K562 (cell line): ENCODE data around the gene PRKCB. TPM values are rescaled to one million over a fixed set of nuclear protein-coding genes. Genes with fewer than 3 reads are reported as not detected.
A peak's percentile ranks its signal among the peaks of the same experiment; 100 is the strongest.

Experiments
- ATF1 ChIP-seq, 2 experiments: fragments of 450-650 bp in 1 of 2; IDR thresholded peaks; 2 replicates each; pipeline ENCODE4 v1.6.1; 2016; ENCODE audit warnings: missing compliant biosample characterization in 1 of 2, missing genetic modification characterization in 1 of 2
- BACH1 ChIP-seq: fragments of 200-800 bp; sonication (Bioruptor generic); IDR thresholded peaks from 2 replicates; pipeline ENCODE4 v1.6.1; 2016; ENCODE audit warnings: missing genetic modification characterization, missing compliant biosample characterization
- BRD4 ChIP-seq: fragments of 200-600 bp; sonication (generic); IDR thresholded peaks from 2 replicates; pipeline ENCODE4 v1.6.1; 2017; ENCODE audit warnings: inconsistent platforms
- BRD9 ChIP-seq: fragments of 450-650 bp; IDR thresholded peaks from 2 replicates; pipeline ENCODE4 v1.6.1; 2018; ENCODE audit warnings: low read depth; ENCODE audit not compliant: partially characterized antibody
- CEBPG ChIP-seq, 3 experiments: fragments of 200-800 bp in 1 of 3; sonication (Bioruptor generic) in 1 of 3; sonication (generic) in 1 of 3; formaldehyde crosslinking in 1 of 3; IDR thresholded peaks in 2 of 3; conservative IDR thresholded peaks in 1 of 3; 2 replicates each; pipeline versions ENCODE4 v1.6.1 to v1.8.0; 2016 to 2022; ENCODE audit warnings: missing compliant biosample characterization in 2 of 3, missing genetic modification characterization in 2 of 3, mild to moderate bottlenecking in 1 of 3, missing genetic modification reagents in 1 of 3
- DPF2 ChIP-seq: fragments of 450-650 bp; IDR thresholded peaks from 2 replicates; pipeline ENCODE4 v1.6.1; 2016
- GABPB1 ChIP-seq: sonication (generic); formaldehyde crosslinking; IDR thresholded peaks from 2 replicates; pipeline ENCODE4 v1.8.0; 2022; ENCODE audit warnings: mild to moderate bottlenecking, missing genetic modification reagents
- NCOA4 ChIP-seq: fragments of 450-650 bp; IDR thresholded peaks from 2 replicates; pipeline ENCODE4 v1.6.1; 2018; ENCODE audit warnings: mild to moderate bottlenecking; ENCODE audit not compliant: partially characterized antibody
- NR1H2 ChIP-seq: sonication (generic); formaldehyde crosslinking; IDR thresholded peaks from 2 replicates; pipeline ENCODE4 v1.4.0; 2020; ENCODE audit warnings: mild to moderate bottlenecking, missing genetic modification reagents
- TCF3 ChIP-seq: sonication (generic); formaldehyde crosslinking; IDR thresholded peaks from 2 replicates; pipeline ENCODE4 v1.4.0; 2020; ENCODE audit warnings: mild to moderate bottlenecking, missing genetic modification reagents
- USF2 ChIP-seq: sonication (generic); formaldehyde crosslinking; IDR thresholded peaks from 2 replicates; pipeline ENCODE4 v1.5.0; 2020; ENCODE audit warnings: missing genetic modification reagents
- VEZF1 ChIP-seq: fragments of 200-800 bp; sonication (Bioruptor generic); IDR thresholded peaks from 2 replicates; pipeline ENCODE4 v1.6.1; 2017; ENCODE audit warnings: missing genetic modification characterization, missing compliant biosample characterization
- ZBTB8A ChIP-seq: fragments of 450-650 bp; IDR thresholded peaks from 2 replicates; pipeline ENCODE4 v1.6.1; 2018; ENCODE audit warnings: mild to moderate bottlenecking, moderate library complexity; ENCODE audit not compliant: partially characterized antibody
- ZNF124 ChIP-seq: sonication (generic); formaldehyde crosslinking; IDR thresholded peaks from 2 replicates; pipeline ENCODE4 v1.8.1; 2022; ENCODE audit warnings: missing genetic modification reagents
- ZNF217 ChIP-seq: sonication (generic); formaldehyde crosslinking; IDR thresholded peaks from 2 replicates; pipeline ENCODE4 v1.8.0; 2022; ENCODE audit warnings: mild to moderate bottlenecking, missing genetic modification reagents
- polyA plus RNA-seq, 8 experiments: library from polyadenylated mRNA; depleted of rRNA in 4 of 8; stranded (reverse) in 5 of 8; unstranded in 3 of 8; fragments of >200 nt; fragmentation: Nextera tagmentation in 2 of 8; fragmentation: Illumina TruSeq in 1 of 8; extraction: Ambion mirVana in 2 of 8; extraction: Trizol in 1 of 8; gene quantifications; 2 replicates each; pipeline versions ENCODE4 v1.2.1 to v1.2.3, GENCODE V29; 2011 to 2014; ENCODE audit warnings: inconsistent platforms in 1 of 8, missing spikeins in 1 of 8
- total RNA-seq, 7 experiments: library from RNA; depleted of rRNA in 6 of 7; stranded (reverse); fragments of >200 nt in 6 of 7; fragmentation: Illumina TruSeq in 2 of 7; extraction: Trizol in 2 of 7; gene quantifications; 2 replicates each; pipeline versions ENCODE4 v1.2.1 to v1.2.3, GENCODE V29; 2011 to 2021; ENCODE audit warnings: low replicate concordance in 1 of 7
- TF ChIP-seq, protein P1 (sequence below): fragments of 250-450 bp; sonication (Bioruptor Pico); IDR thresholded peaks from 2 replicates; pipeline ENCODE4 v1.5.0; 2021; ENCODE audit warnings: mild to moderate bottlenecking, moderate library complexity
- TF ChIP-seq, protein P2 (sequence below): sonication (generic); formaldehyde crosslinking; IDR thresholded peaks from 2 replicates; pipeline ENCODE4 v1.8.0; 2023; ENCODE audit warnings: mild to moderate bottlenecking, missing genetic modification reagents

PRKCB gene
- total and polyA plus RNA-seq, 9 of the 15 experiments (the other 6 are each of a cell fraction or from before 2014, with no cell fraction given), result 49.9 to 276 (median 148) TPM

DNA sequence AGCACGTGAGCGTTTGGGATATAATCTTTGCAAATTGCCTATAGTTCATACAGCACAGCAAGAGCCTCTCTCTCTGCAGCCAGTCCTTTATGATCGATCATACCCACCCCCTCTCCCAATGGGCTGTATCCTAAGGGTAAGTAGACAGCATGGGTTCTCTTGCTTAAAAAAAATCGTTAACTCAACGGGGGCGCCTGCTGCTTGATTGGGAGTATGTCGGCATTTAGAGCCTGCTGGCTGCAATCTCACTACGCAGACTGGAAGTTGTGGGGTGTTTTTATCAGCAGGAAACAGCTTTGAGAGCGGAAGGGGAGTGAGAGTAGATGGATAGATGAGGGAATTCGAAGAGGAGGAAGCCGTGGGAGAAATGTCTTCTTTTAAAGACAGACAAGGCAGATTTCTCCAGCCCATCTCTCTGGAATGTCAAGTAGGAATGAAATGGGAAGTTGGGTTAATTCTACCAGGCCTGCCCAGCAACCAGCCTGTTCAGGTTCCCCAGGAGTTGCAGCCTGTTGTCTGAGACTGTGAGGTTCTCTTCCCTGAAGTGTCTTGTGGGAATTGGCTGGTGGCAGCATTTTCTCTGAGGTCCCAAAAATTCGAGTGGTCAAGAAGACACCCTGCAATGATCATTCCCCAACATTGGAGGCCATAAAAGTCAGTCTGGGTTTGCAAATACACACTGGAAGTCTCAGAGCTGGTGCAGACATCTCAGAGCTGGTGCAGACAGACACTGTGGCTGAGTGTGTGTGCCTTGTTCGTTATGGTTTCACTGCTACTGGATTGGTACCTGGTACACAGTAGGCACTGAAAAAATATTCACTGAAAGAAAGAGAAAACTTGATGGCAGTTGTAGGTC, 65.6 kb downstream of the PRKCB start (continued):
- TF ChIP-seq CEBPG (CRISPR knock-in tag; IDR thresholded peaks at IDR 0.05) (no peak), CEBPG (tag; conservative IDR thresholded peaks at IDR 0.05 in 1 of 2, IDR thresholded peaks at IDR 0.05 in 1 of 2) (peak in 1 of 2 experiments; percentile 54; a peak in 1 of 4 replicates), NCOA4 (peak; percentile 80), NR1H2 (CRISPR knock-in tag) (no peak), BACH1 (tag) (no peak; the same call in 1 of the 2 replicates), VEZF1 (peak; percentile 82), BRD4 (peak; percentile 82; the same call in 1 of the 2 replicates), ATF1 (CRISPR knock-in tag; IDR thresholded peaks at IDR 0.05) (no peak), ATF1 (tag; IDR thresholded peaks at IDR 0.05) (peak; percentile 73), BRD9 (peak; percentile 94), ZBTB8A (no peak), ZNF124 (CRISPR knock-in tag) (no peak), TCF3 (peak; percentile 98), USF2 (no peak), DPF2 (peak; percentile 99), GABPB1 (peak; percentile 63), ZNF217 (CRISPR knock-in tag) (no peak)
- TF ChIP-seq, protein P1, sequence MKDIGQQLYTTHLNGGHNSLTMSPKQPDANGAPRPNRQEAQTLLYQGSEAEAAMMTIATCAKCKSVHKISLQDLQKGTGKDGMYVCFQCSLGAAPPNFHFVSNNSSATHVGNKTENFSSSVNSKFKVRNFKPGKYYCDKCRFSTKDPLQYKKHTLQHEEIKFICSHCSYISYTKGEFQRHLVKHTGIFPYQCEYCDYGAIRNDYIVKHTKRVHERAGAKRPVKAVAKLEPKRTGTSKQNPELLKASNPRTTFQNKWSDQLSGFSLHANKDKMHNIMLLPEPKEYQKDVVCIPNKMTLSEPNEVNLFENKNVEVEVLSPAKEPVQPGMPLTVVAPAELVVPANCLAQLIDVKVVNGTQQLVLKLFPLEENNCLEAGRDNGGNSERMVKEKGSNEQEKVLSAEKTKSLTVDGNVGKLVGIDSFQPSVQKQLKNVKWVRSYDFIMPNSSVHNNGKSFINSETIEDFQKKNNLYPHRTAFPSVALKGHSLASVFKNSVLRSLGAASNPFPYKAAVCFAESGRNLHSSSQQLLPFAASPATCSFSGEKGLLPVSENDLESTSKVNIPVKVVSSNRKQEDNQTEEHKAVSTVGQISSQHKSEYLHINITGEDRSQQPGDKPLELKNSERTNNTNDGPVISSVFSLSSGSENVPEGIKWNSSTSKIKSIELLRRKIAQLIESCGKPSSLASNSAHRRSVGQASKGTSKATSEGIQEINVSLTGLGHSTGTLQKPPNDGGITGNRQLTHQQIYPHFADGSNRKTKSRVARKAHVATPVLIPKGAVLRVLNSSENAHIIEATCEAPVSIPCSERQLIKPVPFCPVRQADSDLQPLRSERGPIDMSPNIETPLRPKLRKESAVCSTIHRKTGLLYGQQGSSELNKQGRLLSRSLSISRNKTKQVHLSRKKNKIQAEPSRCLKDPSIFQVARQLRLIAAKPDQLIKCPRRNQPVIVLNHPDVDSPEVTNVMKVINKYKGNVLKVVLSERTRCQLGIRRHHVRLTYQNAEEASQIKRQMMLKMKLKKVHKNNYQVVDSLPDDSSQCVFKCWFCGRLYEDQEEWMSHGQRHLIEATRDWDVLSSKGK (CRISPR knock-in tag), result no peak
- TF ChIP-seq, protein P2, sequence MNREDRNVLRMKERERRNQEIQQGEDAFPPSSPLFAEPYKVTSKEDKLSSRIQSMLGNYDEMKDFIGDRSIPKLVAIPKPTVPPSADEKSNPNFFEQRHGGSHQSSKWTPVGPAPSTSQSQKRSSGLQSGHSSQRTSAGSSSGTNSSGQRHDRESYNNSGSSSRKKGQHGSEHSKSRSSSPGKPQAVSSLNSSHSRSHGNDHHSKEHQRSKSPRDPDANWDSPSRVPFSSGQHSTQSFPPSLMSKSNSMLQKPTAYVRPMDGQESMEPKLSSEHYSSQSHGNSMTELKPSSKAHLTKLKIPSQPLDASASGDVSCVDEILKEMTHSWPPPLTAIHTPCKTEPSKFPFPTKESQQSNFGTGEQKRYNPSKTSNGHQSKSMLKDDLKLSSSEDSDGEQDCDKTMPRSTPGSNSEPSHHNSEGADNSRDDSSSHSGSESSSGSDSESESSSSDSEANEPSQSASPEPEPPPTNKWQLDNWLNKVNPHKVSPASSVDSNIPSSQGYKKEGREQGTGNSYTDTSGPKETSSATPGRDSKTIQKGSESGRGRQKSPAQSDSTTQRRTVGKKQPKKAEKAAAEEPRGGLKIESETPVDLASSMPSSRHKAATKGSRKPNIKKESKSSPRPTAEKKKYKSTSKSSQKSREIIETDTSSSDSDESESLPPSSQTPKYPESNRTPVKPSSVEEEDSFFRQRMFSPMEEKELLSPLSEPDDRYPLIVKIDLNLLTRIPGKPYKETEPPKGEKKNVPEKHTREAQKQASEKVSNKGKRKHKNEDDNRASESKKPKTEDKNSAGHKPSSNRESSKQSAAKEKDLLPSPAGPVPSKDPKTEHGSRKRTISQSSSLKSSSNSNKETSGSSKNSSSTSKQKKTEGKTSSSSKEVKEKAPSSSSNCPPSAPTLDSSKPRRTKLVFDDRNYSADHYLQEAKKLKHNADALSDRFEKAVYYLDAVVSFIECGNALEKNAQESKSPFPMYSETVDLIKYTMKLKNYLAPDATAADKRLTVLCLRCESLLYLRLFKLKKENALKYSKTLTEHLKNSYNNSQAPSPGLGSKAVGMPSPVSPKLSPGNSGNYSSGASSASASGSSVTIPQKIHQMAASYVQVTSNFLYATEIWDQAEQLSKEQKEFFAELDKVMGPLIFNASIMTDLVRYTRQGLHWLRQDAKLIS, result peak; percentile 79
